HEK293T (cell line): ENCODE measurements around the gene TRIM37.

Source experiments
- CTCF ChIA-PET: fragments of 350-600 bp; formaldehyde crosslinking; extraction: SDS; loops from one replicate; lab custom pipeline; 2021; ENCODE audit warnings: antibody characterized with exemption, inconsistent platforms; lab: Yijun Ruan, JAX
- POLR2A ChIA-PET: fragments of 350-600 bp; formaldehyde crosslinking; extraction: SDS; loops from one replicate; lab custom pipeline; 2020; ENCODE audit warnings: antibody characterized with exemption, inconsistent platforms; lab: Yijun Ruan, JAX
- DNase-seq: peaks from one replicate; pipeline ENCODE4 v3.0.0; 2012; ENCODE audit warnings: mixed read lengths; ENCODE audit errors: extremely low spot score
- ARNT ChIP-seq: fragments of 450-650 bp; IDR thresholded peaks from 2 replicates; pipeline ENCODE4 v1.6.1; 2017; ENCODE audit warnings: mild to moderate bottlenecking
- BHLHE40 ChIP-seq: fragments of 450-650 bp; IDR thresholded peaks from 2 replicates; pipeline ENCODE4 v1.6.1; 2016; ENCODE audit warnings: mild to moderate bottlenecking, moderate library complexity, borderline replicate concordance
- CTBP1 ChIP-seq: fragments of 450-650 bp; IDR thresholded peaks from 2 replicates; pipeline ENCODE4 v1.6.1; 2016; ENCODE audit warnings: borderline replicate concordance
- ELF4 ChIP-seq: fragments of 450-650 bp; IDR thresholded peaks from 2 replicates; pipeline ENCODE4 v1.6.1; 2017; ENCODE audit warnings: antibody characterized with exemption
- FOXA1 ChIP-seq: fragments of 450-650 bp; IDR thresholded peaks from 2 replicates; pipeline ENCODE4 v1.6.1; 2016; ENCODE audit warnings: mild to moderate bottlenecking
- FOXK2 ChIP-seq: fragments of 450-650 bp; IDR thresholded peaks from 2 replicates; pipeline ENCODE4 v1.6.1; 2016; ENCODE audit warnings: mild to moderate bottlenecking
- FOXM1 ChIP-seq: fragments of 450-650 bp; IDR thresholded peaks from 2 replicates; pipeline ENCODE4 v1.6.1; 2017; ENCODE audit warnings: mild to moderate bottlenecking, borderline replicate concordance
- HDGF ChIP-seq: fragments of 450-650 bp; IDR thresholded peaks from 2 replicates; pipeline ENCODE4 v1.6.1; 2017; ENCODE audit warnings: antibody characterized with exemption, borderline replicate concordance
- L3MBTL2 ChIP-seq: fragments of 450-650 bp; conservative IDR thresholded peaks from 2 replicates; pipeline ENCODE4 v1.6.1; 2016; ENCODE audit warnings: mild to moderate bottlenecking
- LEF1 ChIP-seq: fragments of 450-650 bp; IDR thresholded peaks from 2 replicates; pipeline ENCODE4 v1.6.1; 2017; ENCODE audit warnings: mild to moderate bottlenecking, borderline replicate concordance
- NFRKB ChIP-seq: fragments of 450-650 bp; IDR thresholded peaks from 2 replicates; pipeline ENCODE4 v1.6.1; 2016; ENCODE audit warnings: mild to moderate bottlenecking, moderate library complexity
- SP1 ChIP-seq: fragments of 450-650 bp; IDR thresholded peaks from 2 replicates; pipeline ENCODE4 v1.6.1; 2017
- SUZ12 ChIP-seq: fragments of 450-650 bp; IDR thresholded peaks from 2 replicates; pipeline ENCODE4 v1.6.1; 2016; ENCODE audit warnings: mild to moderate bottlenecking
- TARDBP ChIP-seq: fragments of 450-650 bp; IDR thresholded peaks from 2 replicates; pipeline ENCODE4 v1.6.1; 2016
- ZNF384 ChIP-seq: fragments of 450-650 bp; IDR thresholded peaks from 2 replicates; pipeline ENCODE4 v1.6.1; 2016
- TF ChIP-seq, protein P1 (sequence below): fragments of 450-650 bp; IDR thresholded peaks from 2 replicates; pipeline ENCODE4 v1.6.1; 2016

The TRIM37 gene

DNA sequence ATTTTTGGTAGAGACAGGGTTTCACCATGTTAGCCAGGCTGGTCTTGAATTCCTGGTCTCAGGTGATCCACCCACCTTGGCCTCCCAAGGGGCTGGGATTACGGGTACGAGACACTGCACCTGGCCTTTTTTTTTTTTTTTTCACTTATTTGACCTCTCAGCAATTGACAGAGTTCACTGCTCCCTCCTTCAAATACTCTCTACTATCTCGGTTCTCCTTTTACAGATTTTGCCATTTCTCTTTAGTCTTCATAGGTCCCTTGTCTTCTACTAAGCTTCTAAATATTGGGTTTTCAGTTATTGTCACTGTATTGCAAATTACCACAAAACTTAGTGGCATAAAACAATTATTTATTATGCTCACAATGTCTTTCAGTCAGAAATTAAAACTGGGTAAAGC, 159.3 kb downstream of the TRIM37 start:
- no peak for DNase-seq
- CTCF ChIA-PET = no interaction called here
- TF ChIP-seq CTBP1 (no peak), L3MBTL2 (no peak), ARNT (no peak)
- POLR2A ChIA-PET = no interaction called here

DNA sequence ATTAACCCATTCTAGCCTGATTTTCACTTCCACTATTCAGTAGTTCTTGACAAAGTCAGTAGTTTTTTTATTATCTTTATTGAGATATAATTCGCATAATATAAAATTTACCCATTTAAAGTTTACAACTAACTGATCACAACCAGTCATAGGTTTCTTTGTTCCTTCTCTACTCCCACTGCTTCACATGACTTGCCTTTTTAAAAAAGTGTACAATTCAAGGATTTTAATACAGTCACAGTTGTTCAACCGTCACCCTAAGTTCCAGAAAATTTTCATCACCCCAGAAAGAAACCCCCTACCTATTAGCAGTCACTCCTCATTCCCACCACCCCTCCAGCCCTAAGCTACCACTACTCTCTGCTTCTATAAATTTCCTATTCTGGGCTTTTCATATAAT, 162.5 kb downstream of the TRIM37 start:
- DNase-seq = no peak
- no peak for TF ChIP-seq FOXA1
- TF ChIP-seq ELF4 = no peak
- TF ChIP-seq, protein P1, sequence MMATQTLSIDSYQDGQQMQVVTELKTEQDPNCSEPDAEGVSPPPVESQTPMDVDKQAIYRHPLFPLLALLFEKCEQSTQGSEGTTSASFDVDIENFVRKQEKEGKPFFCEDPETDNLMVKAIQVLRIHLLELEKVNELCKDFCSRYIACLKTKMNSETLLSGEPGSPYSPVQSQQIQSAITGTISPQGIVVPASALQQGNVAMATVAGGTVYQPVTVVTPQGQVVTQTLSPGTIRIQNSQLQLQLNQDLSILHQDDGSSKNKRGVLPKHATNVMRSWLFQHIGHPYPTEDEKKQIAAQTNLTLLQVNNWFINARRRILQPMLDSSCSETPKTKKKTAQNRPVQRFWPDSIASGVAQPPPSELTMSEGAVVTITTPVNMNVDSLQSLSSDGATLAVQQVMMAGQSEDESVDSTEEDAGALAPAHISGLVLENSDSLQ = no peak
- no peak for TF ChIP-seq LEF1
- no peak for TF ChIP-seq SP1
- TF ChIP-seq ARNT = no peak
- no peak for TF ChIP-seq ZNF384
- no peak for TF ChIP-seq CTBP1
- no peak for TF ChIP-seq HDGF
- no peak for TF ChIP-seq FOXM1
- no peak for TF ChIP-seq SUZ12
- no peak for TF ChIP-seq NFRKB
- TF ChIP-seq TARDBP = no peak
- ChIA-PET CTCF (no interaction called here), POLR2A (no interaction called here)

DNA sequence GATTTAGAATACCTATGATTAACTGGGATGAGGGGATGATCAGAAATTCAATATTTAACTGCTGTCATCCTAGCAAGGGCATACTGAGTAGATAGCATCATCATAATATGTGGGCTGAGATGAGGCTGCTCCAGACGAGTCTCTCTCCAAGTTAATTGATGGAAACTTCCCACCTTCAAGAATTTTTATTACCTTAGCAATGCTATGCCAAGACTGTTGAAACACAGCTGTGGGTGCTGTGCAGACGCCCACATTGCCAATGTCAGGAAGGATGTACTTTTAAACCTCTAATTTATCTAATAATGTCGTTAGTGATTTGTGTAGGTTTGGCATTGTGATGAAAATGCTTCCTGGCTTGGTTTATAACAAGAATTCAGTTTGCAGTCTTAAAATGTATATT, 170.4 kb downstream of the TRIM37 start:
- CTCF ChIA-PET = no interaction called here
- TF ChIP-seq ELF4 (no peak), ARNT (no peak), HDGF (no peak), SP1 (no peak), NFRKB (no peak), BHLHE40 (no peak), ZNF384 (no peak), FOXM1 (no peak), L3MBTL2 (no peak), CTBP1 (no peak), SUZ12 (no peak), FOXA1 (no peak), LEF1 (no peak), FOXK2 (no peak), TARDBP (no peak)
- TF ChIP-seq, protein P1 = no peak
- no peak for DNase-seq
- POLR2A ChIA-PET = no interaction called here

DNA sequence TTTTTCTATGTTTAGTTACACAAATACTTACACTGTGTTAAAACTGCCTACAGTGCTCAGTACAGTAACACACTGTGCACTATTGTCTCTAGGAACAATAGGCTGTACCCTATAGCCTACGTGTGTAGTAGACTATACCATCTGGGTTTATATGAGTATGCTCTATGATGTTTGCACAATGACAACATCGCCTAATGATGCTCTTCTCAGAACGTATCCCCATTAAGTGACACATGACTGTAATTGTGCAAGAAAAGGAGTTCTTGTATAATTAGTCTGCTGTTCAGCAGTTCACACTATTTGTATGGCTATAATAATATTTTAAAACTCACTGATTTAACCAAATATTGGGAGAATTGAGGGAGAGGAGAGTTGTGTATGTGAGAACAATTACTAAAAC, 173.7 kb downstream of the TRIM37 start:
- no peak for DNase-seq
- POLR2A ChIA-PET = no interaction called here
- CTCF ChIA-PET = no interaction called here
- no peak for TF ChIP-seq FOXA1
- TF ChIP-seq, protein P1 = no peak
